Measurements from ENCODE around the gene C1orf21. TPM values are rescaled to one million over a fixed set of nuclear protein-coding genes. Genes with fewer than 3 reads are reported as not detected.

The C1orf21 gene
- polyA plus RNA-seq, 3 donors: 0.23 to 1.1 (median 0.28) TPM

DNA sequence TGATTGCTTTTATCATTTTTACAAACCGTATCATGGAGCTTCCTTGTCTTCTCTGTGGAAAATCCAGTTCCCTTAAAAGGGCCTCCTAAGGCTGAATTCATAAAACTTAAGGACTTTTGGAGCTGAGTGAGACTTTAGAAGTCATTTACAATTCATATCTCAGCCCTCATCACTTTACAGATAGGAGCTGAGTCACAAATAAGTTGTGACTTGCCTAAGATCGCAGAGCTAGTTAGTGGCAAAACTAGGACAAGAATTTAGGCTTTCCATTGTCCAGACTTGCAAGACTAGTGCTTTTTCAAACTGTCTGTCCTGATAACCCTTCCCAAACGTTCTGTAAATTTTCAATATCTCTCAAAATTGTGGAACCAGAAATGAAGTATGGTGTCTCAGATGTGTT, 37.3 kb downstream of the C1orf21 start:
- H3K4me3 ChIP-seq (replicated peaks in 1 of 3; ENCODE audit: low read depth in 2 of 3, low read length in 3 of 3): no peak overlapping the region
- Mint-ChIP-seq H3K27ac (no peak overlapping the region), H3K4me1 (peaks cover 12% of the 10 kb centered on the region), H3K36me3 (peaks cover 0 to 2% of the 10 kb centered on the region in 2 donors), H3K9me3 (peaks cover 0 to 1% (median 0%) of the 10 kb centered on the region in 7 donors), H3K4me3 (no peak overlapping the region), H3K27me3 (ENCODE audit: low read depth in 3 of 3) (no peaks in the 10 kb centered on the region)
- no peak overlapping the region for H3K27ac ChIP-seq (ENCODE audit: low read depth in 1 of 2, low read length in 2 of 2)
- no CpG with 5 or more reads among the region's 3 CpGs for WGBS (ENCODE audit: insufficient coverage)
- no peaks in the 10 kb centered on the region for H4K20me1 ChIP-seq (ENCODE audit: insufficient read depth, low read length)
- H3K4me1 ChIP-seq (ENCODE audit: control insufficient read depth in 1 of 2, insufficient read depth in 2 of 2, low read length in 2 of 2): peaks cover 8 to 14% of the 10 kb centered on the region in 2 donors
- H3K4me2 ChIP-seq (replicated peaks; ENCODE audit: extremely low read depth, low read length, poor library complexity, severe bottlenecking): no peak overlapping the region
- H3K79me2 ChIP-seq (ENCODE audit: insufficient read depth, low read length): no peaks in the 10 kb centered on the region
- H3K36me3 ChIP-seq (replicated peaks in 1 of 2; ENCODE audit: control insufficient read depth in 1 of 2, insufficient read depth in 2 of 2, low read length in 2 of 2): no peaks in the 10 kb centered on the region
- no peaks in the 10 kb centered on the region for H3K9me3 ChIP-seq (replicated peaks in 1 of 2; ENCODE audit: control insufficient read depth in 1 of 2, insufficient read depth in 1 of 2, low read length in 2 of 2)
- intact Hi-C loops (cut with micrococcal nuclease): no loop called here
- H3K9ac ChIP-seq (ENCODE audit: insufficient read depth, low read length, poor library complexity, severe bottlenecking): no peak overlapping the region
- no peak overlapping the region for H2AFZ ChIP-seq (ENCODE audit: insufficient read depth, low read depth, low read length, poor library complexity, severe bottlenecking)
- DNase-seq: no peak
- H3K27me3 ChIP-seq (ENCODE audit: control insufficient read depth in 2 of 2, insufficient read depth in 2 of 2, low read length in 2 of 2): no peaks in the 10 kb centered on the region
- TF ChIP-seq, protein P1, sequence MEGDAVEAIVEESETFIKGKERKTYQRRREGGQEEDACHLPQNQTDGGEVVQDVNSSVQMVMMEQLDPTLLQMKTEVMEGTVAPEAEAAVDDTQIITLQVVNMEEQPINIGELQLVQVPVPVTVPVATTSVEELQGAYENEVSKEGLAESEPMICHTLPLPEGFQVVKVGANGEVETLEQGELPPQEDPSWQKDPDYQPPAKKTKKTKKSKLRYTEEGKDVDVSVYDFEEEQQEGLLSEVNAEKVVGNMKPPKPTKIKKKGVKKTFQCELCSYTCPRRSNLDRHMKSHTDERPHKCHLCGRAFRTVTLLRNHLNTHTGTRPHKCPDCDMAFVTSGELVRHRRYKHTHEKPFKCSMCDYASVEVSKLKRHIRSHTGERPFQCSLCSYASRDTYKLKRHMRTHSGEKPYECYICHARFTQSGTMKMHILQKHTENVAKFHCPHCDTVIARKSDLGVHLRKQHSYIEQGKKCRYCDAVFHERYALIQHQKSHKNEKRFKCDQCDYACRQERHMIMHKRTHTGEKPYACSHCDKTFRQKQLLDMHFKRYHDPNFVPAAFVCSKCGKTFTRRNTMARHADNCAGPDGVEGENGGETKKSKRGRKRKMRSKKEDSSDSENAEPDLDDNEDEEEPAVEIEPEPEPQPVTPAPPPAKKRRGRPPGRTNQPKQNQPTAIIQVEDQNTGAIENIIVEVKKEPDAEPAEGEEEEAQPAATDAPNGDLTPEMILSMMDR (IDR thresholded peaks at IDR 0.05): no peak

- Histone ChIP-seq H4K20me1 (ENCODE audit: insufficient read depth, low read length) (no peaks in the 10 kb centered on the region), H3K36me3 (replicated peaks in 1 of 2; ENCODE audit: control insufficient read depth in 1 of 2, insufficient read depth in 2 of 2, low read length in 2 of 2) (no peaks in the 10 kb centered on the region), H3K4me2 (replicated peaks; ENCODE audit: extremely low read depth, low read length, poor library complexity, severe bottlenecking) (no peak overlapping the region), H3K27ac (ENCODE audit: low read depth in 1 of 2, low read length in 2 of 2) (no peak overlapping the region), H3K4me1 (ENCODE audit: control insufficient read depth in 1 of 2, insufficient read depth in 2 of 2, low read length in 2 of 2) (peaks cover under 1 to 6% of the 10 kb centered on the region in 2 donors), H3K9ac (ENCODE audit: insufficient read depth, low read length, poor library complexity, severe bottlenecking) (no peak overlapping the region), H3K27me3 (ENCODE audit: control insufficient read depth in 2 of 2, insufficient read depth in 2 of 2, low read length in 2 of 2) (no peaks in the 10 kb centered on the region), H2AFZ (ENCODE audit: insufficient read depth, low read depth, low read length, poor library complexity, severe bottlenecking) (no peak overlapping the region), H3K4me3 (replicated peaks in 1 of 3; ENCODE audit: low read depth in 2 of 3, low read length in 3 of 3) (no peak overlapping the region), H3K9me3 (replicated peaks in 1 of 2; ENCODE audit: control insufficient read depth in 1 of 2, insufficient read depth in 1 of 2, low read length in 2 of 2) (no peaks in the 10 kb centered on the region), H3K79me2 (ENCODE audit: insufficient read depth, low read length) (no peaks in the 10 kb centered on the region)
- DNase-seq: no peak
- Mint-ChIP-seq H3K27me3 (ENCODE audit: low read depth in 3 of 3) (no peaks in the 10 kb centered on the region), H3K9me3 (peaks cover 0 to 1% (median 0%) of the 10 kb centered on the region in 7 donors), H3K36me3 (peaks cover 0 to 2% of the 10 kb centered on the region in 2 donors), H3K4me1 (peaks cover 4% of the 10 kb centered on the region), H3K27ac (no peak overlapping the region), H3K4me3 (no peak overlapping the region)
- intact Hi-C loops (cut with micrococcal nuclease): no loop called here
- 80% methylated on average over 1 of the region's 2 CpGs for WGBS (ENCODE audit: insufficient coverage)
- TF ChIP-seq, protein P1 (IDR thresholded peaks at IDR 0.05): no peak
Measured at GRCh38 chr1:184424945-184425344, 38.1 kb downstream of the C1orf21 start.
